ENCODE results near the gene RASD2. TPM values are rescaled to one million over a fixed set of nuclear protein-coding genes. Genes with fewer than 3 reads are reported as not detected.

Gene RASD2
- total RNA-seq, 1 donor from 2014 or later, result 9.4 TPM

GRCh38 chr22:35554297-35554845, 13.7 kb downstream of the RASD2 start:
- intact Hi-C loops (cut with micrococcal nuclease), result no loop called here
- no peak for DNase-seq
- ATAC-seq, result no peak

GRCh38 chr22:35555483-35555890, 14.9 kb downstream of the RASD2 start:
- DNase-seq (no peak), ATAC-seq (no peak)
- intact Hi-C loops (cut with micrococcal nuclease), result no loop called here

GRCh38 chr22:35555946-35556547, 15.4 kb downstream of the RASD2 start:
- intact Hi-C loops (cut with micrococcal nuclease), result no loop called here
- DNase-seq, result no peak
- ATAC-seq, result no peak

GRCh38 chr22:35556666-35557065, 16.0 kb downstream of the RASD2 start:
- no peak for DNase-seq
- no peak for ATAC-seq
- intact Hi-C loops (cut with micrococcal nuclease), result no loop called here

GRCh38 chr22:35558031-35558430, 17.4 kb downstream of the RASD2 start:
- DNase-seq (no peak), ATAC-seq (no peak)
- intact Hi-C loops (cut with micrococcal nuclease), result no loop called here

- intact Hi-C loops (cut with micrococcal nuclease), result no loop called here
- DNase-seq (no peak), ATAC-seq (no peak)
Observed at GRCh38 chr22:35558719-35559118, 18.1 kb downstream of the RASD2 start.

- intact Hi-C loops (cut with micrococcal nuclease), result no loop called here
Observed at GRCh38 chr22:35559354-35560005, 18.8 kb downstream of the RASD2 start.

GRCh38 chr22:35560366-35560765, 19.7 kb downstream of the RASD2 start:
- intact Hi-C loops (cut with micrococcal nuclease), result no loop called here

More at GRCh38 chr22:35559354-35560005, 18.8 kb downstream of the RASD2 start:
- DNase-seq, result no peak
- no peak for ATAC-seq

GRCh38 chr22:35560824-35561223, 20.2 kb downstream of the RASD2 start:
- ATAC-seq (no peak), DNase-seq (no peak)
- intact Hi-C loops (cut with micrococcal nuclease), result no loop called here

More at GRCh38 chr22:35560366-35560765, 19.7 kb downstream of the RASD2 start:
- ATAC-seq, result no peak
- DNase-seq, result no peak

GRCh38 chr22:35561796-35562526, 21.3 kb downstream of the RASD2 start:
- DNase-seq (no peak), ATAC-seq (no peak)
- intact Hi-C loops (cut with micrococcal nuclease), result no loop called here

GRCh38 chr22:35563211-35563610, 22.6 kb downstream of the RASD2 start:
- no peak for ATAC-seq
- DNase-seq, result no peak
- intact Hi-C loops (cut with micrococcal nuclease), result no loop called here

GRCh38 chr22:35564975-35565867, 24.6 kb downstream of the RASD2 start:
- DNase-seq (no peak), ATAC-seq (no peak)
- intact Hi-C loops (cut with micrococcal nuclease), result no loop called here

- ATAC-seq (peak; percentile 64), DNase-seq (peak; percentile 68)
Observed at GRCh38 chr22:35567351-35568141, 26.9 kb downstream of the RASD2 start.

GRCh38 chr22:35568751-35569739, 28.4 kb downstream of the RASD2 start:
- ATAC-seq (peak; percentile 9), DNase-seq (no peak)
- intact Hi-C loops (cut with micrococcal nuclease), result no loop called here

More at GRCh38 chr22:35567351-35568141, 26.9 kb downstream of the RASD2 start:
- intact Hi-C loops (cut with micrococcal nuclease), result no loop called here

- ATAC-seq (no peak), DNase-seq (no peak)
- intact Hi-C loops (cut with micrococcal nuclease), result no loop called here
Observed at GRCh38 chr22:35569916-35570315, 29.3 kb downstream of the RASD2 start.

- no peak for DNase-seq
- intact Hi-C loops (cut with micrococcal nuclease), result no loop called here
Observed at GRCh38 chr22:35570686-35571194, 30.1 kb downstream of the RASD2 start.

GRCh38 chr22:35572556-35572955, 31.9 kb downstream of the RASD2 start:
- intact Hi-C loops (cut with micrococcal nuclease), result no loop called here
- DNase-seq (no peak), ATAC-seq (no peak)

More at GRCh38 chr22:35570686-35571194, 30.1 kb downstream of the RASD2 start:
- ATAC-seq, result peak; percentile 36

Data from left ventricle myocardium superior (tissue), 1 donor.